HG02678 (cell line): ENCODE data around the gene TOX2.

Experiments
- ATAC-seq: cut with Tn5 transposase; IDR thresholded peaks from one replicate; pipeline ENCODE4 v1.9.1; 2021; ENCODE audit warnings: mild to moderate bottlenecking, moderate library complexity; ENCODE audit not compliant: unreplicated experiment

The TOX2 gene

GRCh38 chr20:43994486-43995100, 79.9 kb downstream of the TOX2 start:
- no peak for ATAC-seq

GRCh38 chr20:43995645-43996044, 81.0 kb downstream of the TOX2 start:
- ATAC-seq, result no peak

- ATAC-seq, result no peak
These were observed 81.7 kb downstream of the TOX2 start for GRCh38 chr20:43996240-43996930.

DNA sequence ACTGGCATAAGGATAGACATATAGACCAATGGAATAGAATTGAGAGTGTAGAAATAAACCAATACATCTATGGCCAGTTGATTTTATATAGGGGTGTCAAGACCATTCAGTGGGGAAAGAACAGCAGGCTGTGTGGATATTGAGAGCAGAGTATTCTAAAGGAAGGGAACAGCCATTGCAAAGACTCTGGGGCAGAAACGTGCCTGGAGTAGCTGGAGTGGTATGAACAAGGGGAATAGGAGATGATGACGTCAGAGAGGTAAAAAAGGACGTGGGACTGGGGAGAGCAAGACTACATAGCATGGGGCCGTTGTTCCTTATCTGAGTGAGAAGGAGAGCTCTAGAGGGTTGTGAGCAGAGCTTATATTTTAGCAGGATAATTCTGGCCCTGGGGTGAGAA, 85.2 kb downstream of the TOX2 start:
- ATAC-seq, result no peak

DNA sequence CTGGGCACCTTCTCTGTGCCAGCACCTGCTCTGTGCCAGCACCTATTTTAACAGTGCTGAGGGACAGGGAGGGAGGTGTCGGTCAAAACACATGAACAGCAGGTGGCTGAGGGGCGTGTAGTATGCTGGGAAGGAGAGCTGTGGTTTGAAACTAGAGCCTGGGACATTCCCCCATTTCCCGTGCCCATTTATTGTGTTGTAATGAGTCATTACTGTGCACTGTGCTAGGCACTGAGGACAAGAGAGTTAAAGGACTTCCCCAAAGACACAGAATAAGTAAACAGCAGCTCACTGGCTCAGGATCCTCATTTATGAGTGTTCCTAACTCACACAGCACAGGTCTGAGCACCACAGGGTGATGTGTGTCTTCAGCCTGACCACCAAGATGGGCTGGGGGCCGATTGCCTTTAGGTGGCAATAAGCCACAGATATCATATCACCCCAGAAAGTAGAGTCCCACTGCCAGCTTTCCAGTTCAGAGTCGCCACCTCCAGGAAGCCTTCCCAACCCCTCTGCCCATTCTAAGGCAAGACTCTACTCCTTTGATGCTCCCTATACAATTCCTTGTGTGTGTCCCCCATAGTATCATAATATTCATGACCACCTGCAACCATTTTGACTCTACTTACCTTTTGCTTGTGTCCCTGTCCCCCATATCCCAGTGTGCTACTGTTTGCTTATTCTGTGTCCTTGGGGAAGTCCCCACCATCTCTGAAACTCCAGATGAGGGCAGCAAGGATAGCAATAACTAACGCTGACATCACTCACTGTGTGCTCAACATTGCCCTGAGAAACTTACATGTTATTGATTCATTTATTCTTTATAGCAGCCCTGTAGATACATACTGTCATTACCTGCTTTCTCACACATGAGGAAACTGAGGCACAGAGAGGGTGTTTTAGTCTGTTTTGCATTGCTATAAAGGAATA, 87.3 kb downstream of the TOX2 start:
- ATAC-seq, result peak; percentile 81

DNA sequence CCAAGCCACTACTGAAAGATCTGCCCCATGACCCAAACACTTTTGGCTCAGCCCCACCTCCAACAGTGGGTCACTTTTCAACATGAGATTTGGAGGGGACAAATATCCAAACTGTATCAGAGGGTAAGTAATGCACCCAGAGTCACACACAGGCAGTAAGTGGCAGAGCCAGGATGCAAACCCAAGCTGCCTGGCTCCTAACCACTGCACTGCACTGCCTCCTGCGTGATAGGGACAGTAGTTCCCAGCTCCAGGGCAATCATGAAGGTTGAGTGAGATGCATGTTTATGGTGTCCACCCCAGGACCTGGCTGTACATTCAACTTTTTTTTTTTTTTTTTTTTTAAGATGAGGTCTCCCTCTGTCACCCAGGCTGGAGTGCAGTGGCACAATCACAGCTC, 88.2 kb downstream of the TOX2 start:
- no peak for ATAC-seq

GRCh38 chr20:44003609-44004008, 89.0 kb downstream of the TOX2 start:
- no peak for ATAC-seq

DNA sequence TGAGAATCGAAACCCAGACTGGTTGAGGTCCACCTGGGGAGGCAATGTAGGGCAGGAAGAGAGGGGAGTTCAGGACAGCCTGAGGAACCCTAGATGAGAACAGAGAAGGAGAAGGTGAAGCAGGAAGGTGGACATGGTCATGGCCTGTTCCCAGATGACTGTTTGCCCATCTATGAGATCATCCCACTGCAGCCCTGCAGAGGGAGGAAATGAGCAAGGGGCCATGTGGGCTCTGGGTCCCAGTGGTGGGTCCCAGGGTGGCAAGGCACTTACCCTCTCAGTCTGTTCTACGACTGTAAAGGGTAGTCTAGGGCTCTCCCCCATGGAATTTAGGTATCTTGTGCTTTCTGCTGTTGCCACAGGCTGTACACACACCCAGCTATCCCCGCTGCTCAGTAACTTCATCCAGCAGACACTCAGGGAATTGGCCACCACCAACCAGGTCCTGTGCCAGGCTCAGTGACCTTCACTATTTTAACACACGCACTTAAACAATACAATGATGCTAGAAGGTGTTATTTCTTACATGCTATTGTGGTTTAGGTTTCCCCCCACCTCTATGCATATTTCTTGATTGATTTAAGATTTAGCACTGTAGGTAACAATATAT, 89.8 kb downstream of the TOX2 start:
- ATAC-seq, result no peak

GRCh38 chr20:44005661-44006060, 91.0 kb downstream of the TOX2 start:
- ATAC-seq, result no peak

GRCh38 chr20:44006126-44006525, 91.5 kb downstream of the TOX2 start:
- no peak for ATAC-seq

DNA sequence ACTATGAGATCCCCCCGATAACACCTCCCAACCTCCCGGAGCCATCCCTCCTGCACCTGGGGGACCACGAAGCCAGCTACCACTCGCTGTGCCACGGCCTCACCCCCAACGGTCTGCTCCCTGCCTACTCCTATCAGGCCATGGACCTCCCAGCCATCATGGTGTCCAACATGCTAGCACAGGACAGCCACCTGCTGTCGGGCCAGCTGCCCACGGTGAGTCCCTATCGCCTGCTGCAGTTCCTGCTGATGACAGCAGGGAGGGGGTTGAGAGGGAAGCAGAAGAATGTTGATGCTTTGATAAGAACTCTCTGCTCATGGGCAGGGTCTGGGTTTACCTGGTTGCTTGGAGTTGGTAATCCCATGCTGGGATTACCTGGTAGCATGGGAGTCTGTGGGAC, 91.9 kb downstream of the TOX2 start:
- ATAC-seq, result no peak

DNA sequence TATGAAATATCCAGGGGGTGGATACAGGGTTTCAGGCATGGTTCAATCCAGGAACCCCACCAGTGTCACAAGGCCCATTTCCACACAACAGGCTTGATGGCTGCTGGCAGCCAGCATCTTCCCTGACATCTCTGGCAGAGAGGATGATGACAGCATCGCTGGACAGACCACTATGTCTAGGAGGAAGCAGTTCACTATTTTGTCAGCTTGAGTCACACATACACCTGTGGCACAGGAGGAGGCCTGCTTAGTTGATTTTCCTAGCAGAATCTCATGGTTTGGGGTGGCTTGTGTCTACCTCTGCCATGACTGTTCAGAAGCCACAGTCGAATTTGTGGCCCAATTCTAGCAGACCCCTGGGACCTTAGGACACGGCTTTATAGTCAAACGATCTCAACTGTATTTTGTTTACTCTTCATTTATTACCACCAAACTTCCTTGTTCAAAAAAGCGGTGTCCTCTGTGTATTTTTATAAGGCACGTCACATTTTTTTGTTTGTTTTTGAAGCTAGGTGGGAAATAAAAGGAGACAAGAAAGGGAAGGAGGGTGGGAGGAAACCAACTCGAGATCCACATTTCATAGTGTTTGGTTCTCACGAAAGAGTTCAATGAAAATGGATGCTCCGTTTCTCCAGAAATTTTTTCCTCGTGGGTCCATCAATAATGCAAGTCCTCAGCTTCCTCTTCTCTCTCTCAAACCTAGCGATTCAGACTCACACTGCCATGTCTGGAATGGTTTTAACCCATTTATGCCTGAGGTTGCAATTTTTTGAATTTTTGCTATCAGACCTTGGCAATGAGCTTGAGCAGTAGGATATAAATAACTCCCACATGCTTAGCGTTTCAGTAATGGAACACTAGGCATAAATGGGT, 94.4 kb downstream of the TOX2 start:
- no peak for ATAC-seq

DNA sequence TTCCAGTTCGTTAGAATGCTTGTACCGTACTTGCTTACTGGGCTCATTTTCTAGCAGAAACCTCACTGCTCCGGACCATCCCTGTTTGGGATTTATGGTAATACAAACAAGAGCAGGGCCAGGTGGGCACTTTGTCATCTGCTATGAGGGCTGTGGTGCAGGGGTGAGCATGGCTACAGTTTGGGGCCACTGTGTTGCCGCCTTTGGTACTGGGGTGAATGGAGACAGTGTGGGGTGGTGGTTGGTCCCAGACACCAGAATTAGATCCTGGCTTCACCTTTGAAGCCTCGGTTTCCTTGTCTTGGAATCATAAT, 95.0 kb downstream of the TOX2 start:
- ATAC-seq, result no peak

DNA sequence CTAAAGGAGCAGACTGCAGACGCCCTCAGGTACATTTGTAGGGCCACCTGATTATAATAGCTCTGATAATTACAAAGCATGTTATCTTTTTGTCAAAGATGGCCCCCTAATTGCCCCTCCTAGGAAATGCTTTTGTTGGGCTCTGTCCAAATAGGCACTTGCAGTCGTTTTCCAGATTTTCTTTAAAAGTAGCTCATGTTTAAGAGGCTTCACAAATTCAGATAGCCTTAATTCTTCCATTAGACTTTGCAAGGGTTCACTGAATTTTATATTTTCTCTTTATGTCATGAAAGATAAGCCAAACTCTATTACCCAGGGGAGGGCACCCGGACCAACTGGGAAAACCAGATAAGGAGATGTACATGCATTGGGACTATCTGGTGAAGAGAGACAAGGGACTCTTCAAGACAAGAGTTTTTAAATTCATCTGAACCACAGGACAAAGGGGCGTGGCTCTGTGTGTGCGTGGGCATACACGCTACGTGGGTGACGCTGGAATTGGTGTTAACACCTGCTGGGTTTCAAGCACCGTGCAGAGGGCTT, 95.6 kb downstream of the TOX2 start:
- no peak for ATAC-seq

DNA sequence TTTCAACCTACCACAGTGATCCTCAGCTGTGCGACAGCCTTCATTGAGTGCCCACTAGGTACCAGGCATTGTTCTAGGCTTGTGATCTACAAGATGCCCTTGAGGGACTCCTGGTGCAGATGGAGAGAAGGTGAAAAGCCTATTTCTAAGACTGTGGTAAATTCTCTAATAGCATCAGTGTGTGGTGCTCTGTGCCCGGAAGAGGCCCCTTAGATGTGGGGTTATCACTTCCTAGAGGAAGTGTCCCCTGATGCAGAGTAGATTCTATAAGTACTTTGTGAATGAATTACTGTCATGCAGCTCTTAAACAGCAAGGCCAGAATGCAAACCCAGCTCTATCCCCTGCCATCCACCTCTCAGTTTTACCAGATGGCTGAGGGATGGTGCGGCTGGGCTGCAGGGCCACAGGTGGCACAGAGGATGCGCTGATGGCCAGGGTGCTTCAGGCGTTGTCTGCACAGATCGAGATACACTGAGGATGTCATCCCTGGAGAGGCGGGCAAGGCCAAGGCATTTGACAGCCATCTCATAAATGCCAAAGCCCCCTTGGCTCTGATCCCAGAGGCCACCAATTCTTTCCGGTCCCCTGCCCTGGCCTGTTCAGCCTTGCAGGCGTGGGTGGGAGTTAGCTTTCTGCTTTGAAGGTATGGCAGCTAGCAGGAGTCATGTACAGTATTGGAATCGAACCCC, 96.7 kb downstream of the TOX2 start:
- no peak for ATAC-seq

GRCh38 chr20:44012466-44013226, 98.0 kb downstream of the TOX2 start:
- ATAC-seq, result no peak

DNA sequence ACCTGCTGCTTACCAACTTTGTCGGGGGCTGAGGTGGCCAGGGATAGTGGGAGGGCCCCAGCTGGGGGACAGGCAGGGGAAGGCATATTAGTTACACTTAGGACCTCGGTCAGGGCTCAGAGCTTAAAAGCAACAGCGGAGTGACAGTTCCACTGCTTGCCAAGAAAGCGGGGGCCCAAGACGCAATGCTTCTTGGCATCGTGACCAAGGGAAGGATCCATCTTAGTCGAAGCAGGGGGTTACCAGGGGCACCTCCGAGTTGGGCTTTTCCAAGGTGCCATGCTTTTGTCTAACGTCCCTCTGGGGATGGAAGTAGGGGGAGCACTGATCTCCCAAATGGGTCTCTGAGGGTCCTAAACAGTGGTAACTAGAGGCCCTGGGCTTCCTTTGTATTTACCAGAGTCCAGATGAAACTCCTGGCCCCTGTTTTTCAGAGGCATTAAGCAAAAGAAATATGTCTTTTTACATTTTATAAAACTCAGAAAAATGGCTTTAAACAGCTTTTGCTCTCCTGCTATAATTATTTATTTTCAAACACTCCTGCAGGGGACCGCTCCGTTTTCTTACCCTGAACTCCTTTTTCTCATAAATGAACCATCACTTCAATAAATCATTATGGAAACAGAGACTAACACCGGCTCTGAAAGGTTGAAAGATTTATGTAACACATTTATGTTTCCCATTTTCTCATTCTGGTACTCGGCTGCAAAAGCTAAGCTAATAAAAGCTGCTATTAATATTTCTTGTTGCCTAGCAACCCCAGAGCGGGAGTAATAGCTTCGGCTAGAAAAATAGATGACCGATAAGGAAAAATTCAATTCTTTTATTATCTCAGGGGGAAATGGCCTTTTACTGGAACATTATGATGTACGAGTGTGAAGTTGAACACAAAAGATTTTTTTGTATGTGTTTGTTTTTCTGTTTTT, 100.4 kb downstream of the TOX2 start:
- no peak for ATAC-seq

DNA sequence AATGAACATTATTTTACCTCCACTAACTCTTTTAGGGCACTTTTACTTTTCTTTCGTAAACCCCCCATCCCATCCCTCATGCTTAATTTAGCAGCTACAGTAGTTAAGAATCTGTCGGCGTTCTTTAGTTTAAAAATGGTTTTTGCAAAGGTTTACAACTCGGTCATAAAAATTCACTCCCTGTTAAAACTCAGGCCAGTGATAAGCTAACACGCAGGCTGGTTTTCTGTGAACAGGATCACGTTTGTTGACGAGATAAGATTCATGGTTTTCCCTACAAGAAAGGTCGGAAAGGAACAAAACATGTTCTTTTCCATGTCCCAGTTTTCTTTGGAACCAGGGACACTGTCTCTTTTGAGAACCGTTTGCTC, 101.1 kb downstream of the TOX2 start:
- ATAC-seq, result no peak
